ENCODE data around the gene TES. TPM values are rescaled to one million over a fixed set of nuclear protein-coding genes. Genes with fewer than 3 reads are reported as not detected.

The TES gene
- total and polyA plus RNA-seq, 9 of the 15 experiments (the other 6 are each of a cell fraction or from before 2014, with no cell fraction given): 20.7 to 61.6 (median 53.8) TPM

- TF ChIP-seq, protein P1, sequence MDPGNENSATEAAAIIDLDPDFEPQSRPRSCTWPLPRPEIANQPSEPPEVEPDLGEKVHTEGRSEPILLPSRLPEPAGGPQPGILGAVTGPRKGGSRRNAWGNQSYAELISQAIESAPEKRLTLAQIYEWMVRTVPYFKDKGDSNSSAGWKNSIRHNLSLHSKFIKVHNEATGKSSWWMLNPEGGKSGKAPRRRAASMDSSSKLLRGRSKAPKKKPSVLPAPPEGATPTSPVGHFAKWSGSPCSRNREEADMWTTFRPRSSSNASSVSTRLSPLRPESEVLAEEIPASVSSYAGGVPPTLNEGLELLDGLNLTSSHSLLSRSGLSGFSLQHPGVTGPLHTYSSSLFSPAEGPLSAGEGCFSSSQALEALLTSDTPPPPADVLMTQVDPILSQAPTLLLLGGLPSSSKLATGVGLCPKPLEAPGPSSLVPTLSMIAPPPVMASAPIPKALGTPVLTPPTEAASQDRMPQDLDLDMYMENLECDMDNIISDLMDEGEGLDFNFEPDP (CRISPR knock-in tag; IDR thresholded peaks at IDR 0.05): no peak
- TF ChIP-seq ZNF668 (CRISPR knock-in tag; IDR thresholded peaks at IDR 0.05): no peak
- TF ChIP-seq SRSF1 (IDR thresholded peaks at IDR 0.05; ENCODE audit: low read depth, low read length): no peak
- TF ChIP-seq ZFX (CRISPR knock-in tag; IDR thresholded peaks at IDR 0.05): no peak
- TF ChIP-seq EGR1 (conservative IDR thresholded peaks at IDR 0.05): no peak
- no peak for TF ChIP-seq ETV5 (CRISPR knock-in tag; IDR thresholded peaks at IDR 0.05; ENCODE audit: low read depth)
- peak; percentile 94 for TF ChIP-seq SMARCE1 (IDR thresholded peaks at IDR 0.05)
- TF ChIP-seq, protein P2, sequence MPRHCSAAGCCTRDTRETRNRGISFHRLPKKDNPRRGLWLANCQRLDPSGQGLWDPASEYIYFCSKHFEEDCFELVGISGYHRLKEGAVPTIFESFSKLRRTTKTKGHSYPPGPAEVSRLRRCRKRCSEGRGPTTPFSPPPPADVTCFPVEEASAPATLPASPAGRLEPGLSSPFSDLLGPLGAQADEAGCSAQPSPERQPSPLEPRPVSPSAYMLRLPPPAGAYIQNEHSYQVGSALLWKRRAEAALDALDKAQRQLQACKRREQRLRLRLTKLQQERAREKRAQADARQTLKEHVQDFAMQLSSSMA (CRISPR knock-in tag; IDR thresholded peaks at IDR 0.05): no peak
- no peak for TF ChIP-seq GABPB2 (CRISPR knock-in tag; conservative IDR thresholded peaks at IDR 0.05)
- peak; percentile 75 for TF ChIP-seq PKNOX1 (IDR thresholded peaks at IDR 0.05)
- no peak for TF ChIP-seq YY1 (IDR thresholded peaks at IDR 0.05; ENCODE audit: borderline replicate concordance in 1 of 3, control insufficient read depth in 1 of 3, extremely low read depth in 1 of 3, insufficient read depth in 3 of 3, insufficient read length in 1 of 3, insufficient replicate concordance in 2 of 3, low read depth in 1 of 3, low read length in 2 of 3)
- no peak for TF ChIP-seq ETS2 (tag; IDR thresholded peaks at IDR 0.05; ENCODE audit: borderline replicate concordance, poor library complexity, severe bottlenecking)
- no peak for TF ChIP-seq PHB2 (IDR thresholded peaks at IDR 0.05; ENCODE audit: low read depth)
- peak; percentile 76; the same call in 1 of the 2 replicates for TF ChIP-seq ERF (CRISPR knock-in tag; IDR thresholded peaks at IDR 0.05)
- peak; percentile 71; the same call in 1 of the 2 replicates for TF ChIP-seq CHAMP1 (IDR thresholded peaks at IDR 0.05)
- TF ChIP-seq MED1 (CRISPR knock-in tag; IDR thresholded peaks at IDR 0.05; ENCODE audit: borderline replicate concordance): no peak
- no peak for TF ChIP-seq NR1H2 (CRISPR knock-in tag; IDR thresholded peaks at IDR 0.05)
- TF ChIP-seq TCFL5 (CRISPR knock-in tag; conservative IDR thresholded peaks at IDR 0.05): peak; percentile 64; the same call in 1 of the 2 replicates
- no peak for TF ChIP-seq RBFOX2 (IDR thresholded peaks at IDR 0.05; ENCODE audit: low read depth, low read length)
- TF ChIP-seq SMAD2 (IDR thresholded peaks at IDR 0.05; ENCODE audit: low read depth, low read length): no peak
- peak; percentile 72 for TF ChIP-seq ATF3 (IDR thresholded peaks at IDR 0.05)
- no peak for TF ChIP-seq ATF3 (CRISPR knock-in tag; conservative IDR thresholded peaks at IDR 0.05)
- TF ChIP-seq ZNF77 (CRISPR knock-in tag; IDR thresholded peaks at IDR 0.05): no peak
These were observed 7.8 kb downstream of the TES start (continued) for GRCh38 chr7:116218051-116218645.

Measured in K562 (cell line).